ENCODE measurements around the gene KCNQ5. TPM values are rescaled to one million over a fixed set of nuclear protein-coding genes. Genes with fewer than 3 reads are reported as not detected.
A peak's percentile ranks its signal among the peaks of the same experiment; 100 is the strongest.

KCNQ5 gene
- total RNA-seq, 1 donor from 2014 or later, result 1.7 TPM

GRCh38 chr6:72639920-72640614, 18.2 kb downstream of the KCNQ5 start:
- no peak for DNase-seq (ENCODE audit: low read depth)
- peak; percentile 29 for TF ChIP-seq CTCF (conservative IDR thresholded peaks at IDR 0.05; ENCODE audit: low read depth, low read length)
- no peak overlapping the region for H3K4me3 ChIP-seq (ENCODE audit: low read depth, low read length)

GRCh38 chr6:72640615-72640930, 18.7 kb downstream of the KCNQ5 start:
- TF ChIP-seq CTCF (conservative IDR thresholded peaks at IDR 0.05; ENCODE audit: low read depth, low read length), result no peak
- DNase-seq (ENCODE audit: low read depth), result no peak
- no peak overlapping the region for H3K4me3 ChIP-seq (ENCODE audit: low read depth, low read length)

- no peak for DNase-seq (ENCODE audit: low read depth)
- no peak for TF ChIP-seq CTCF (conservative IDR thresholded peaks at IDR 0.05; ENCODE audit: low read depth, low read length)
- H3K4me3 ChIP-seq (ENCODE audit: low read depth, low read length), result no peak overlapping the region
These were observed 20.6 kb downstream of the KCNQ5 start for GRCh38 chr6:72642435-72642834.

DNA sequence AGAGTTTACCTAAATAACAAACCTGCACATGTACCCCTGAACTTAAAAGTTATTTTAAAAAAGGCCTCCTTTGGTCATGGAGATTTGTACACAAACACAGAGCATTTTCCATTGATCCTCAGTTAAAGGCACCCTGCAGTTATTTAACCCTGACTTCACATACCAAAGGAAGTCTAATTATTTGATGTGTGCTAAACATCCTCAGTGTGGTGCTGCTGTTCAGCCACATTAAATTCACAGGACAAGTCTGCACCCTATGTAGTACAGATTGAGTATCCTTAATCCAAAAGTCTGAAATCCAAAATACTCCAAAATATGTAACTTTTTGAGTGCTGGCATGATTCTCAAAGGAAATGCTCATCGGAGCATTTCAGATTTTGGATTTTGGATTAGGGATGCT, 21.4 kb downstream of the KCNQ5 start:
- peak; percentile 31 for TF ChIP-seq CTCF (conservative IDR thresholded peaks at IDR 0.05; ENCODE audit: low read depth, low read length)
- no peak overlapping the region for H3K4me3 ChIP-seq (ENCODE audit: low read depth, low read length)
- DNase-seq (ENCODE audit: low read depth), result no peak

DNA sequence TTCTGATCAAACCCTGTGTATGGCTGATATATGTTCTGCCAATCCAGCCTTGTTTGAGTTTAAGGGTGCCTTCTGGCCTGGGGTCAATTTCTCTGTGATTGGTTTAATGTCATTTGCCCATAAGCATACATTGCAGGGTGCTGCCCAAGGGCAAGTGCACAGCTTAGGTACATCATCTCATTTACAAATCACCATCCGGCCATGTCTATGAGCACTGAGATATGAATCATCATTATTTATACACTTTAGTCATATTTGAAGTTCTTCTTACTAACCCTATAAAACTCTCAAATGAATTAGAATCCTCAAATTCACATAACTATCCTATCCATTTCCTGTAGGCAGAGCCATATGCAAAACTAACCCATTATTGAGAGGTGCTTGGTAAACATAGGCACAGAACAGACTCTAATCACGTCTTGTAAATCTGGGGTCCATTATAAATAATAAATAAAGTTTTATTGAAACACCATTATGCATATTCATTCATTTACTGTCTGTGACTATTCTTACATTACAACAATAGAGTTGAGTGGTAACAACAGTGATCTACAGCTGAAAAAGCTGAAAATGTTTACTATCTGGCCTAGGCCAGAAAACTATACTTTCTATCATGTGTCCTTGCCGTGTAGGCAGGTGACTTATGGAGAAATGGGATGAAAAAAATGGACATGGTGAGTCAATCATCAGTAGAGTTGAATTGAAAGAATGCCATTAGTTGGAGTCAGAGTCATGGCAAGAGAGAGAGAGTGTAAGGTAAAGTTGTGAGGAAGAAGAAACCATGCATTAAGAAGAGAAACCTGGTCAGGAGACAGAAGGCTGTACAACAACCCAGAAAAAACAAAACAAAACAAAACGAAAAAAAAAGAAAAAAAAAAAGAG, 25.0 kb downstream of the KCNQ5 start:
- no peak for DNase-seq (ENCODE audit: low read depth)
- no peak overlapping the region for H3K4me3 ChIP-seq (ENCODE audit: low read depth, low read length)
- TF ChIP-seq CTCF (conservative IDR thresholded peaks at IDR 0.05; ENCODE audit: low read depth, low read length), result no peak

DNA sequence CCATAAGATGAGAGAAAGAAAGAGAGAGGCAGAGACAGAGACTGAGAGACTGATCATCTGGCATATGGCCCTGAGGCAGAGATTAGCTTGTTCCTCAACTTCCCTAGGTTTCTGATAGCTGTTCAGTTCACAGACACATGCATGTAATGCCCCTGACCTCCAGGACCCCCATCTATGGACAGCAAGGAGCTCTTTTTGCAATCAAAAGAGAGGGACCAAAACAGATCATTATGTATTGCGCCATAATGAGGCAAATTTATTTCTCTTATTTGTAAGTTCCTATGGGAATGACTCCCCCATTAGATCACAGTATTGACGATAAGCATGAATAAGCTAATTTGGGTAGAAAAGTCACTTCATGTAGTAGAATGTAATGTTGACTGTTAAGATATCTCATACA, 25.6 kb downstream of the KCNQ5 start:
- no peak for TF ChIP-seq CTCF (conservative IDR thresholded peaks at IDR 0.05; ENCODE audit: low read depth, low read length)
- no peak overlapping the region for H3K4me3 ChIP-seq (ENCODE audit: low read depth, low read length)
- no peak for DNase-seq (ENCODE audit: low read depth)

Measured in epithelial cell of proximal tubule (primary cell).